AG09309 (cell line): ENCODE results near the gene ARHGEF33.
A peak's percentile ranks its signal among the peaks of the same experiment; 100 is the strongest.
"Not testable (repeated sequence)": the region's sequence is repeated elsewhere in the genome, so short reads cannot be mapped to it uniquely, and the experiment has no call there.

Experiments
- DNase-seq: peaks from one replicate; pipeline ENCODE4 v3.0.0-alpha.2; 2010; ENCODE audit warnings: low read depth
- H3K4me3 ChIP-seq: 2 replicates; pipeline ENCODE4 v1.5.1; 2011; ENCODE audit warnings: mild to moderate bottlenecking, low read depth, low read length, moderate library complexity; ENCODE audit not compliant: control insufficient read depth
- TF ChIP-seq, protein P1 (sequence below): IDR thresholded peaks from 2 replicates; pipeline ENCODE4 v1.5.1; 2011; ENCODE audit warnings: mild to moderate bottlenecking, low read depth, low read length, inconsistent platforms; ENCODE audit not compliant: insufficient read depth, control insufficient read depth; ENCODE audit errors: missing control alignments

ARHGEF33 gene

DNA sequence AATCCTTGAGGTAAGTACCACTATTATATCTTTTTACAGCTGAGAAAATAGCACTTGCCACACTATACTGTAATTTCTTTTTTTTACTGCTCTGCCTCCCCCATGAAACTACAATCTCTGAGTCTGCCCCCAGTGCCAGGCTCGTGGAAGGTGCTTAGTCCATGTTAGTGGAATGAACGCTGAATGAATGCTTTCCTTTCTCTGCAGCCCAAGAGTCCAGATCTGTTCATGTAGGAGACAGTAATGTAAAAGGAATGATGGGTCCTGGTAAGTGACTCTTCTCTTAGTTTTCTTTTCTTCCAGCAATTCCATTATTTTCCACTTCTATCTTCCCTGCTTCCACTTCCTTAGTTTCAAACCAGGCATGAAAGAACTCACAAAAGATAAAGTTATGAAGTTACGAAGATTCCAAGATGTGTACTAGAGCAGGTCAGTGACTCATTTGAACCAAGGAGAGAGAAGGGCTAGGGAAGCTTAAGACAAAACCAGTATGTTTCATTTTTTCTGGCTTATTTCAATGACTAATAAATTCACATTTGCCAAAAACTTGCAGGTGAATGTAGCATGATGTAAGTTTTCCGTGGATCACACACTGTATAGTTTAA, 46.0 kb downstream of the ARHGEF33 start:
- no peak overlapping the region for H3K4me3 ChIP-seq
- peak; percentile 10 for DNase-seq
- TF ChIP-seq, protein P1, sequence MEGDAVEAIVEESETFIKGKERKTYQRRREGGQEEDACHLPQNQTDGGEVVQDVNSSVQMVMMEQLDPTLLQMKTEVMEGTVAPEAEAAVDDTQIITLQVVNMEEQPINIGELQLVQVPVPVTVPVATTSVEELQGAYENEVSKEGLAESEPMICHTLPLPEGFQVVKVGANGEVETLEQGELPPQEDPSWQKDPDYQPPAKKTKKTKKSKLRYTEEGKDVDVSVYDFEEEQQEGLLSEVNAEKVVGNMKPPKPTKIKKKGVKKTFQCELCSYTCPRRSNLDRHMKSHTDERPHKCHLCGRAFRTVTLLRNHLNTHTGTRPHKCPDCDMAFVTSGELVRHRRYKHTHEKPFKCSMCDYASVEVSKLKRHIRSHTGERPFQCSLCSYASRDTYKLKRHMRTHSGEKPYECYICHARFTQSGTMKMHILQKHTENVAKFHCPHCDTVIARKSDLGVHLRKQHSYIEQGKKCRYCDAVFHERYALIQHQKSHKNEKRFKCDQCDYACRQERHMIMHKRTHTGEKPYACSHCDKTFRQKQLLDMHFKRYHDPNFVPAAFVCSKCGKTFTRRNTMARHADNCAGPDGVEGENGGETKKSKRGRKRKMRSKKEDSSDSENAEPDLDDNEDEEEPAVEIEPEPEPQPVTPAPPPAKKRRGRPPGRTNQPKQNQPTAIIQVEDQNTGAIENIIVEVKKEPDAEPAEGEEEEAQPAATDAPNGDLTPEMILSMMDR, result no peak

DNA sequence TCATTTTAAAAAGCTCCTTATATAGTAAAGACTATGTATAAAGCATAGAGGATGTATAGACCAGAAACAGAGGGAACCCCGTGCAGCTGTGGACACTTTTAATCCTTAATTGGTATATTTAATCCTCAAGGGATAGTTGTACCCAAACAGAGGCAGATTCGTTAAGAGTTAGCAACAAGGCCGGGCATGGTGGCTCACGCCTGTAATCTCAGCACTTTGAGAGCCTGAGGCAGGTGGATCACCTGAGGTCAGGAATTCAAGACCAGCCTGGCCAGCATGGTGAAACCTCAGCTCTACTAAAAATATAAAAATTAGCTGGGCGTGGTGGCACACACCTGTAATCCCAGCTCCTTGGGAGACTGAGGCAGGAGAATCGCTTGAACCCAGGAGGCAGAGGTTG, 46.8 kb downstream of the ARHGEF33 start:
- not testable (repeated sequence) for DNase-seq, H3K4me3 ChIP-seq

DNA sequence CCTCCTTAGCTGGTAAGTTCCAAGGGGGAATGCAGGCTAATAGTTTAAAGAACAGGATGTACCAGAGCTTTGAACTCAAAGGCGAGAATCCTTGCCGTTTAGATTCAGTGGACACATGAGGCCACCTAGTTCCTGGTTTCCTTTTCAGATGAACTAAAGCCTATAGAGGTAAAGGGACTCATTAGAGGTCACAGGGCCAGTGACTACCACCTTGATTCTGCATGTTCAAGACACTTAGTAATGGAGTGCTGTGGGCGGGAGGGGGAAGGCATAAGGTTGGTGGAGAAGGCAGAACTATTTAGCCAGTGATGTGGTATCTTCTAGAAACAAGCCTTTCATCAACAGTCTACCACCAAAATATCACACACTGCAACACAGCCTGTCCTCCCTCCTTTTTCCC, 47.9 kb downstream of the ARHGEF33 start:
- no peak for DNase-seq
- TF ChIP-seq, protein P1, result no peak
- no peak overlapping the region for H3K4me3 ChIP-seq

DNA sequence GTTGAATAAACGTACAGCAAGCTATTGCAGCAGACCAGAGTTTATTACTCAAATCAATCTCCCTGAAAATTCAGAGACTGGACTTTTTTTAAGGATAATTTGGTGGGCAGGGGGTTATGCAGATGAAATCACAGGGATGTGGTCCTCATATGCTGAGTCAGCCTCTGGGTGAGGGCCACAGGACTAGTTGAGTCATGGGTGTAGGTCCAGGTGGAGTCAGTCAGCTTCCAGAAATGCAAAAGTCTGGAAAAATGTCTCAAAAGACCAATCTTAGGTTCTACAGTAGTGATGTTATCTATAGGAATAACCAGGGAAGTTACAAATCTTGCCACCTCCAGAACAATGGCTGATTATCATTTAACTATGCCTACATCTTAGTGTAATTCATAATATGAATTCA, 51.1 kb downstream of the ARHGEF33 start:
- TF ChIP-seq, protein P1, result no peak

DNA sequence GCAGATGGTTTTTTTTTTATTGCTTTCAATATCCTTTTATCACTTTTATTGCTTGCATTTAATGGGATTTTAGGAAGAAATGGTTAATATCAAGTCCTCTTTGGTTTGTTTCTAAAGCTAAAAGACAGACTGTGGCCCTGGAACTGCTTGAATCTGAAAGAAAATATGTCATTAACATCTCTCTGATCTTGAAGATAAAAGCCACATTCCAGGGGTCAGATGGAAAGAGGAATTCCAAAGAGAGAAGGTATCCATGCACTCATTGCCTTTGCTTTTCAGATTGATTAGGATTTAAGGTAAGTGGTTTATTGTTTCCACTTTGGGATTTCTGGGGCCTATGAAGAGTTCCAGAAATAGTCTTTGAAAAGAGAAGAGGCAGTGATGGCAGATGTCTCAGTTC, 54.1 kb downstream of the ARHGEF33 start:
- no peak for DNase-seq
- no peak overlapping the region for H3K4me3 ChIP-seq
- TF ChIP-seq, protein P1, result no peak

More for the DNA sequence above, 51.1 kb downstream of the ARHGEF33 start:
- H3K4me3 ChIP-seq, result no peak overlapping the region
- no peak for DNase-seq

DNA sequence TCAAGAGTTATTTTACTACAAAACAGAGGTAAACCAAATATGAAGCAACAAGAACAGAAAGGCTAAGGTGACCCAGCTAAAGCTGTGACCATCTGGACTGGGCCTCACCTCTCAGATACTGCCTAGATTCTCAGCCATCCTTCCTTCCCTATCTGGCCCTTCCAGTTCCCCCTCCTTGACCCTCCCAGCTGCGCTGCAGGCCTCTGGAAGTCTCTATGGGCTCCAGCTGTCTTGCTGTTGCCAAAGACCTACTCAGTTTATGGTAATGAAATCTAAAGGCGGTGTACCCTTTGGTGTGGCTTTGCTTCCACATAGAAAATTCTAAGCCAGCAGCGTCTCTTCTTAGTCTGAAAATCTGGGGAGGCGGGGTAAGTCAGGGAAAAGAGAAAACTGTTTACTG, 55.7 kb downstream of the ARHGEF33 start:
- DNase-seq, result no peak
- TF ChIP-seq, protein P1, result no peak
- no peak overlapping the region for H3K4me3 ChIP-seq

DNA sequence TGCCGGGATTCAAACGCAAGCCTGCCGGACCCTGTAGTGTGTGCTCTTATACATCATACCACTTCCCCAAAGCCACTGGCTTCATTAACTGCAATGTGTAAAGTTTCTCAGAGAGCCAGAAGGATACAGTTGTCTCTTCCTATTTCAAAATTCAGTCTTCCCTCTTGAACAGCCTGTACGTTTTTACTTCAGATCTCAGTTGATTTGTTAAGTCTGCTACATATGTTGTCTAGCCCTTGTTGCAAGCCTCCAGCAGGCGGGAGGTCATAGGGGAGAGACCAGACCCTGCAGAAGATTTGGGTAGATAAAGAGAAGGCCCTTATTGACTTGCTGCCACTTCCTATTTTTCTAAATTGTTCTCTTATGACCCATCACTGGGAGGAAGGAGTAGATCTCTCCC, 56.2 kb downstream of the ARHGEF33 start:
- DNase-seq, result no peak
- no peak overlapping the region for H3K4me3 ChIP-seq
- TF ChIP-seq, protein P1, result no peak
